Fibroblast of skin of right biceps (primary cell): ENCODE data around the gene MINPP1.
"Not testable (repeated sequence)": the region's sequence is repeated elsewhere in the genome, so short reads cannot be mapped to it uniquely, and the experiment has no call there.

ENCODE experiments used
- DNase-seq: peaks from one replicate; pipeline ENCODE4 v3.0.0-alpha.2; 2013

MINPP1 gene

DNA sequence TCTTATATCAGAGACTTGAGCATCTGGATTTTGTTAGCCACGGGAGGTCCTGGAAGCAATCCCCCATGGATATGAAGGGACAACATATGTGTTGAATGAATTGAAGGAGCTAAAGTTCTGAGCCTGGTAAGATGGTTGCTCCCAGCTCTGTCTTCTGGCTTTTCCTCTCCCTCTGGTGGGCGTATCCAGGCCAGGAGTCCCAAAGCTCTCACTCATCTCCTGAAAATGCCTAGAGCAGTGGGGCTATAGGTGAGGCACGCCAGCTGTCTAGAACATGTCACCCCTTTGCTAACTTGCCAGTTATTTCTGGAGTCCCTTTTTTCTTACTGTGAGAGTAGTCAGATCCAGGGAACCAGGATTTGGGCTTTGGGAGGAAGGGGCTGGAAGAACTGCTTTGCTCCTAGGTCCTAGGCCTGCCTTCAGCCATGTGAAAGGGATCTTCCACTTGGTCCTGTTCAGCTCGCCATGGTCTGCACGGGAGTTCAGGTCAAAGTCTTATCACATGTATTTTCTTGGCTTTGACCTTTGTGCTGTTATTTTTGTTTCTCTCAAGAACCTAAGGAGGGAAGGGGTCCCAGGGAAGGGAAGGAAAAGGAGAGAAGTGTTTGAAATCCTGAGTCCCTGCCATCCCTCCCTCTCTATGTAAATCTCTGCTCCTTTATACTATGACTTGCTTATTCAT lies 73.6 kb downstream of the MINPP1 start:
- DNase-seq = no peak

- DNase-seq = peak; percentile 18
Measured at GRCh38 chr10:87578842-87579401, 74.2 kb downstream of the MINPP1 start.

DNA sequence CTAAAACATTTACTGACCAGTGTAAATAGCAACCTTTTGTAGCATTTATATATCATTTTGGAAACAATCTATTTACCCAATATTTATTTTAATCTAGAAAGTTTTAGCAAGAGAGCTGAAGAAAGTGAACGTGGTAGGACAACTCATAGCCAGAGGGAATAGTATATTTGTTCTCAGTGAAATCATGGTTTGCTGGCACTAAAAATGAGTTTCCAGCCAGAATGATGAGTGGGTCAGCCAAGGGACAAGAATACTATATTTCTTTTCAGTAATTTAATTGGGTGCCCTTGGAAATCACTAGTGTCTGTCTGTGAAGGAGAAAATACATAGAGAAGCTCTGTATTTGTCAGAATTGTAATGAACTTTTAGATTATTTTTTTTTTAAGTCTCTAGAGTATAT lies 74.9 kb downstream of the MINPP1 start:
- DNase-seq = no peak

- no peak for DNase-seq
Measured at GRCh38 chr10:87580016-87580415, 75.3 kb downstream of the MINPP1 start.

DNA sequence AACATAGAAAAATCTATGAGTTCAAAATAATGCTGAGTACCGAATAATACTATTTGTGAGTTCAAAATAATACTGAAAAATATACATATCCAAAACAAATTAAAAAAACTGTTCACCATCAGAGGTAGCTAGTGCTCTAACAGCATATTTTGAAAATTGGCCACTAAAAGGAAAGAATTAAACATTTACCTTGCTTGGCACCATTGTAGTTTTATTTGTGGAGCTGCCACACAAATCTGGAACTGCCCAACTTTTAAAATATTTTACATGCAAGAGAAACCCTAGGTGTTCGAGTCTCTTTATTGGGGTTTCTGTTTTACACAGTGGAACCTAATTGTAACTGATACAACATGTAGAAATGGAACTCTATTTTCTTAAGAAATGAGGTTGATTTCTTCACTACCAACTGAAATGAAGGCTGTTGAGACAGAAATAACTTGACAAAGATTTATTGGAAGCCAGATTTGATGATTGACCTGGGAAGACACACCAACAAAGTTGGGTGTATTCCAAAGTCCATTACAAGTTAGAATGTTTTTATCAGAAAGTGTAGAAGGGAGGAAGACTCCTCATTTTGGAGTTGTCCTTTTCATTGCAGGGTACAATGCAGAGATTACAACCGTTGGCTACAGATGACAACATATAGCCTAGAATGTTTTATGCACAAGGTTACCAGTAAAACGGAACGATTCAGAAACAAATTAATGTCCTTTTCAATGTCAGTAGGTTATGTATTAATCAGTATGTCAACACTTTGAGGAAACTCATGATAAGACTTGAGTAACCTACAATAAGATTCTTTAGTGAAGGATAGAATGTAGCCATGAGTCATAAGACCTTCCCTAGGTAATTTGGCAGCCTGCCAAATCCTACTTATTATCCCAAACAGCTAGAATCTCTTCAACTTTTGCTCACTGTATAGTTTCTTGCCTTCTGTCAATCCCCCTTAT lies 81.1 kb downstream of the MINPP1 start:
- DNase-seq = peak; percentile 66

DNA sequence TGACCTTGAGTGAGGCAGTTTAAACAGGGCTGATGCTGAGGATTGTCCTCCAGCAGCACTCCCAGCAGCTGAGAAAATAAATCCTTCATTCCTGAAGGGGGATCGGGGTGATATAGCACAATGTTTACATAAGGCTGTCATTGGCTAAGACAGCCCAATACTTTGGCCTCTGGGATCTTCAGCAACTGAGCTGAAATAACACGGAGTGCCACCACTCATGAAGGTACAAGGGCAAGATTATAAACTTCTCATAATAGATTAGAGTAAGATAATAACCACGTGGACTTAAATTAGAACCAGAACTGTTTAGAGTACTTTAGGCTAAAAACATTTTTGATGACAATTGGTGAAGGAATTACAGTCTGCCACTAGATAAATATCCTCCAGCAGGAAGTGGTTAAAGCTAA lies 85.0 kb downstream of the MINPP1 start:
- DNase-seq = peak; percentile 47

DNA sequence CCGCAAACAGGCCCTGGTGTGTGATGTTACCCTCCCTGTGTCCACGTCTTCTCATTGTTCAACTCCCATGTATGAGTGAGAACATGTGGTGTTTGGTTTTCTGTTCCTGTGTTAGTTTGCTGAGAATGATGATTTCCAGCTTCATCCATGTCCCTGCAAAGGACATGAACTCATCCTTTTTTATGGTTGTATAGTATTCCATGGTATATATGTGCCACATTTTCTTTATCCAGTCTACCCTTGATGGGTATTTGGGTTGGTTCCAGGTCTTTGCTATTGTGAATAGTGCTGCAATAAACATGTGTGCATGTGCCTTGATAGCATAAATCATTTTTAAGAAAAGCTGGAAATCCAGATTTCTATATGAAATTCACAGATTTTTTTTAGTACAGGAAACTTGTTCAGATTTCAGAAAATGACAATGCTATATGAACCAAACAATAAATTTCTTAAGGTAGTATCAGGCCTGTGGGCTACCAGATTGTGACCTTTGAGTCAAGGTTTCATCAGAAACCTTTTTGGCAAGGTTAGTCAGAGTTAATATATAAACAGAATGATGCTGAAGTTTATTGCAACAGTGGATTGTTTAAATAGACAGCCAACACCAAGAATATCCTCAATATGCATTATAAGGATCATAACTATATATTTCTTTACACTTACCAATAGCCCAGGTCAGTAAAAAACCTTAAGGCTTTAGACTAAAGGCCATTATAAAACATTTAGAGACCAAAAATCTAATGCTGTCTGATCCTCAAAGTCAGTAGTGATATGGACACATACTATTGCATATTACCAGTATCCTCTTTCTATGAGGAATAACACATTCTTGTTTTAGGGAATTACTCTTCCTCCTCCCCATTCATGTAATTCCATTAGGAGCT lies 86.3 kb downstream of the MINPP1 start:
- DNase-seq = no peak

GRCh38 chr10:87591589-87591886 lies 86.8 kb downstream of the MINPP1 start:
- no peak for DNase-seq

GRCh38 chr10:87592920-87593319 lies 88.2 kb downstream of the MINPP1 start:
- not testable (repeated sequence) for DNase-seq

DNA sequence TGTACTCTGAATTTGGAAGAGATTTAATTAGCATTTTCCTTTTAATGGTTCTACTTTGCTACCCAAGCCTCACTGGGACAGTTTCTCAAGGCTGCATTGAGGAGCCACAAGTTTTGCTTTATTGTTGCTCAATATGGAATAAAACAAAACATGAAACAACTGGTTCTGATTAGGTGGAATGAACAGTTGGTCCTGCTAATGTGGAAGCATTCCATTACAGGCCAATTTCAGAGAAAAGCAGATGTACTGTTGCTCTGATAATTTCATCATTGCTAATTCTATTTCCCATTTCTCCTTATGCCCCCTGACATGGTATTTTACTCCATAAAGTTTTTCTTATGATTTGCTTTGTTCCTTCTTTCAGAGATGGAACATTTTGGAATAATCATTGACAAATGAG lies 89.0 kb downstream of the MINPP1 start:
- DNase-seq = no peak

- no peak for DNase-seq
Measured at GRCh38 chr10:87594181-87594580, 89.5 kb downstream of the MINPP1 start.

DNA sequence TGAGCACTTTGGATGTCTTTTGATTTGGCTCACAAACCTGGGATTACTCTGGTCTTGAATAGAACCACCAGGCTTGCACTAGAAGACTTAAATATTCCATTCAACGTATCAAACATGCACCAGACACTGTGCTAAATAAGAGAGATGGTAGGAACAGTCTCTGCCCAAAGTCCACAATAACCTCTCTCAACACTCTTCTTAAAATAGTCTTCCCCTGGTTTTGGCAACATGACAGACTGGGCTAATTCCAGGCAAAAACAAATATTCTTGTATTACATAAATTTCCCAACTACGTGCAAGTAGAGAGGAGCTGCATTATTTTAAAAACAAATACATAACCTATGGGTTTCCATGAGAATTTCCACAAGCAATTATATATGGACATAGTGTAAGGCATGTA lies 90.2 kb downstream of the MINPP1 start:
- DNase-seq = no peak

GRCh38 chr10:87596351-87596750 lies 91.7 kb downstream of the MINPP1 start:
- no peak for DNase-seq

- DNase-seq = no peak
Measured at GRCh38 chr10:87598700-87599099, 94.0 kb downstream of the MINPP1 start.

DNA sequence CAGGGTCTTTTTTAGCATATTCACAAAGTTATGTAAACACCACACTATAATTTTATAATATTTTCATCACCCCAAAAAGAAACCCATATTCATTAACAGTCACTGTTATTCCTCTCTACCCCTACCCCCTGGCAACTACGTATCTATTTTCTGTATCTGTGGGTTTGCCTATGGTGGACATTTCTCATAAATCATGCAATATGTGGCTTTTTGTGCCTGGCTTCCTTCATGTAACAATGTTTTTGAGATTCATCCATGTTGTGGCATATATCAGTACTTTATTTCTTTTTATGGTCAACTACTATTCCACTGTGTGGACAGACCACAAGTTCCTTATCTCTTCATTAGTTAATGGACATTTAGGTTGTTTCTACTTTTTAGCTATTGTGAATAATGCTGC lies 95.9 kb downstream of the MINPP1 start:
- no peak for DNase-seq
